OCI-M2 (cell line): ENCODE data around the gene FYCO1.

ENCODE experiments used
- DNase-seq: peaks from one replicate; lab custom pipeline; 2025; ENCODE audit not compliant: unreplicated experiment; lab: John Stamatoyannopoulos, UW

FYCO1 gene

GRCh38 chr3:45921158-45922038 lies 74.2 kb downstream of the FYCO1 start:
- no peak for DNase-seq

GRCh38 chr3:45917146-45917898 lies 78.3 kb downstream of the FYCO1 start:
- no peak for DNase-seq

- no peak for DNase-seq
These were observed 79.9 kb downstream of the FYCO1 start for GRCh38 chr3:45915518-45916231.

GRCh38 chr3:45915059-45915439 lies 80.6 kb downstream of the FYCO1 start:
- DNase-seq = no peak

GRCh38 chr3:45914362-45915058 lies 81.1 kb downstream of the FYCO1 start:
- no peak for DNase-seq

GRCh38 chr3:45912435-45912834 lies 83.2 kb downstream of the FYCO1 start:
- no peak for DNase-seq

GRCh38 chr3:45911511-45912226 lies 84.0 kb downstream of the FYCO1 start:
- DNase-seq = no peak

GRCh38 chr3:45910892-45911291 lies 84.7 kb downstream of the FYCO1 start:
- DNase-seq = no peak

GRCh38 chr3:45909542-45909941 lies 86.1 kb downstream of the FYCO1 start:
- DNase-seq = no peak

- DNase-seq = no peak
These were observed 86.9 kb downstream of the FYCO1 start for GRCh38 chr3:45908761-45909160.

- no peak for DNase-seq
These were observed 87.6 kb downstream of the FYCO1 start for GRCh38 chr3:45907769-45908705.

- DNase-seq = no peak
These were observed 88.8 kb downstream of the FYCO1 start for GRCh38 chr3:45906681-45907407.

- DNase-seq = no peak
These were observed 89.9 kb downstream of the FYCO1 start for GRCh38 chr3:45905755-45906154.

GRCh38 chr3:45904931-45905330 lies 90.7 kb downstream of the FYCO1 start:
- DNase-seq = no peak

GRCh38 chr3:45896956-45897355 lies 98.7 kb downstream of the FYCO1 start:
- DNase-seq = no peak

- DNase-seq = no peak
These were observed 99.7 kb downstream of the FYCO1 start for GRCh38 chr3:45895686-45896468.

- DNase-seq = no peak
These were observed 101.6 kb downstream of the FYCO1 start for GRCh38 chr3:45894015-45894414.

- no peak for DNase-seq
These were observed 103.5 kb downstream of the FYCO1 start for GRCh38 chr3:45892161-45892560.
